ENCODE results near the gene NAT9.

NAT9 gene

GRCh38 chr17:74805591-74805991 is 29.4 kb upstream of the NAT9 start:
- no peak for DNase-seq

GRCh38 chr17:74804683-74805082 is 28.5 kb upstream of the NAT9 start:
- DNase-seq = no peak

- no peak for DNase-seq
Measured at GRCh38 chr17:74803971-74804370, 27.8 kb upstream of the NAT9 start.

GRCh38 chr17:74803388-74803930 is 27.3 kb upstream of the NAT9 start:
- DNase-seq = no peak

- DNase-seq = no peak
Measured at GRCh38 chr17:74801896-74802295, 25.8 kb upstream of the NAT9 start.

GRCh38 chr17:74800531-74800930 is 24.4 kb upstream of the NAT9 start:
- no peak for DNase-seq

GRCh38 chr17:74799097-74799496 is 23.0 kb upstream of the NAT9 start:
- no peak for DNase-seq

GRCh38 chr17:74798239-74798707 is 22.1 kb upstream of the NAT9 start:
- DNase-seq = no peak

GRCh38 chr17:74797824-74798223 is 21.7 kb upstream of the NAT9 start:
- DNase-seq = no peak

GRCh38 chr17:74796866-74797265 is 20.7 kb upstream of the NAT9 start:
- DNase-seq = no peak

- no peak for DNase-seq
Measured at GRCh38 chr17:74796211-74796610, 20.1 kb upstream of the NAT9 start.

GRCh38 chr17:74795327-74796020 is 19.3 kb upstream of the NAT9 start:
- no peak for DNase-seq

- no peak for DNase-seq
Measured at GRCh38 chr17:74792586-74793105, 16.5 kb upstream of the NAT9 start.

GRCh38 chr17:74790161-74791058 is 14.3 kb upstream of the NAT9 start:
- no peak for DNase-seq

GRCh38 chr17:74786431-74787055 is 10.4 kb upstream of the NAT9 start:
- DNase-seq = no peak

- no peak for DNase-seq
Measured at GRCh38 chr17:74785981-74786360, 9.8 kb upstream of the NAT9 start.

- no peak for DNase-seq
Measured at GRCh38 chr17:74785096-74785980, 9.2 kb upstream of the NAT9 start.

- no peak for DNase-seq
Measured at GRCh38 chr17:74784125-74784810, 8.1 kb upstream of the NAT9 start.

- no peak for DNase-seq
Measured at GRCh38 chr17:74782571-74782970, 6.4 kb upstream of the NAT9 start.

- DNase-seq = no peak
Measured at GRCh38 chr17:74780443-74781238, 4.5 kb upstream of the NAT9 start.

All from activated CD4-positive, alpha-beta T cell treated with anti-CD3 and anti-CD28 coated beads, Interleukin-2, amount 50 U/mL, for 4 hours (primary cell).